ENCODE results near the gene TEX55. TPM values are rescaled to one million over a fixed set of nuclear protein-coding genes. Genes with fewer than 3 reads are reported as not detected.

The TEX55 gene
- total RNA-seq, 1 donor from 2014 or later: not detected

Other genes starting within 250 kb of the TEX55 start
- gene IGSF11, start 111.3 kb upstream of the TEX55 start, total RNA-seq: 3.4 TPM
- gene UPK1B, start 27.4 kb downstream of the TEX55 start, total RNA-seq: not detected
- gene B4GALT4, start 94.7 kb downstream of the TEX55 start, total RNA-seq: 12.0 TPM
- gene ARHGAP31, start 148.2 kb downstream of the TEX55 start, total RNA-seq: 13.0 TPM

Measured in vagina (tissue), 1 donor.